Astrocyte (in vitro differentiated cells and primary cell): Measurements from ENCODE around the gene PTX3.

Source experiments
- CTCF ChIP-seq: IDR thresholded peaks from 2 replicates; pipeline ENCODE4 v1.5.1; 2011; ENCODE audit warnings: low read depth, mild to moderate bottlenecking, inconsistent platforms, low read length, moderate library complexity; ENCODE audit not compliant: insufficient read depth
- EZH2 ChIP-seq: IDR thresholded peaks from 2 replicates; pipeline ENCODE4 v1.6.1; 2012; ENCODE audit warnings: mild to moderate bottlenecking, low read length, inconsistent platforms; ENCODE audit not compliant: insufficient read depth

- TF ChIP-seq CTCF (no peak), EZH2 (no peak)
Observed at GRCh38 chr3:157491136-157491535, 54.5 kb downstream of the PTX3 start.
